Thoracic aorta (tissue), 2 donors: ENCODE data around the gene TRAK1. TPM values are rescaled to one million over a fixed set of nuclear protein-coding genes. Genes with fewer than 3 reads are reported as not detected.

Source experiments
- ATAC-seq: fragments of 150-250 bp; one replicate; pipeline ENCODE4 v1.8.0; 2017; ENCODE audit warnings: low read depth; ENCODE audit not compliant: insufficient number of reproducible peaks, low FRiP score
- DNase-seq: peaks from one replicate; pipeline ENCODE4 v3.0.0-alpha.2; 2020; ENCODE audit warnings: low spot score
- H3K27ac ChIP-seq, 2 donors: fragments of 200-600 bp; sonication (generic); 1 replicate in 1 of 2; 2 replicates in 1 of 2; pipeline ENCODE4 v1.5.1; 2016; ENCODE audit warnings: mild to moderate bottlenecking in 2 of 2, moderate library complexity in 2 of 2
- H3K27me3 ChIP-seq: fragments of 200-600 bp; sonication (generic); replicated peaks from 2 replicates; pipeline ENCODE4 v1.6.0; 2016; ENCODE audit warnings: mild to moderate bottlenecking; ENCODE audit not compliant: insufficient read depth
- H3K36me3 ChIP-seq: fragments of 200-600 bp; sonication (generic); one replicate; pipeline ENCODE4 v1.5.1; 2016
- H3K4me1 ChIP-seq, 2 donors: fragments of 200-600 bp; sonication (generic); 1 replicate in 1 of 2; 2 replicates in 1 of 2; pipeline versions ENCODE4 v1.5.1 to v1.6.0; 2016; ENCODE audit warnings: low read depth in 2 of 2, mild to moderate bottlenecking in 1 of 2; ENCODE audit not compliant: control insufficient read depth in 1 of 2
- H3K4me3 ChIP-seq: fragments of 200-600 bp; sonication (generic); 2 replicates; pipeline ENCODE4 v1.5.1; 2016; ENCODE audit warnings: mild to moderate bottlenecking
- H3K9me3 ChIP-seq: fragments of 200-600 bp; sonication (generic); 2 replicates; pipeline ENCODE4 v1.5.1; 2016
- total RNA-seq, 2 donors: library from RNA; depleted of rRNA; stranded (reverse); fragments of >200 nt; gene quantifications; one replicate each; pipeline versions ENCODE4 v1.1.0 to v1.2.3, GENCODE V29; 2016
- TF ChIP-seq, protein P1 (sequence below): fragments of 200-600 bp; sonication (generic); IDR thresholded peaks from one replicate; pipeline ENCODE4 v1.5.1; 2019; ENCODE audit warnings: antibody characterized with exemption

TRAK1 gene
- total RNA-seq, 2 donors from 2014 or later, result 35.1 to 36.0 TPM

DNA sequence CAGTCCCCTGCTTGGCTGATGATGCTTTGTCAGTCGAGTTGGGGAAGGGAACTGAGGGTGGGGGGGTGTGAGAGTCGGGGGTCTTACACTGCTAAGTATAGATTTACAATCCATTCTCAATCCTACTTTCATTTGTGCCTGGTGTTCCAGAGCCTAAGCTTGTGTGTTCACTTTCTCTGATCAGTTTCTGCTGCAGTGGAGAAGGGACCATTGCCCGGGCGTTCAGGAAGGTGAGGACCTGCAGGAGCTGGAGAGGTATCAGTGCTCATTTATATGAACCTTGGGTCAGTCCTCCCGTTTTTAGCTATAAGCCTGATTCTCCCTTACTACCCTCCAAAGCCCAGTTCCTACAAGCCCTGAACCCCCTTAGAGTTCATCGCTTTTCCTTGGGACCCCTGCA is 41.0 kb upstream of the TRAK1 start:
- no peak for ATAC-seq
- TF ChIP-seq, protein P1, sequence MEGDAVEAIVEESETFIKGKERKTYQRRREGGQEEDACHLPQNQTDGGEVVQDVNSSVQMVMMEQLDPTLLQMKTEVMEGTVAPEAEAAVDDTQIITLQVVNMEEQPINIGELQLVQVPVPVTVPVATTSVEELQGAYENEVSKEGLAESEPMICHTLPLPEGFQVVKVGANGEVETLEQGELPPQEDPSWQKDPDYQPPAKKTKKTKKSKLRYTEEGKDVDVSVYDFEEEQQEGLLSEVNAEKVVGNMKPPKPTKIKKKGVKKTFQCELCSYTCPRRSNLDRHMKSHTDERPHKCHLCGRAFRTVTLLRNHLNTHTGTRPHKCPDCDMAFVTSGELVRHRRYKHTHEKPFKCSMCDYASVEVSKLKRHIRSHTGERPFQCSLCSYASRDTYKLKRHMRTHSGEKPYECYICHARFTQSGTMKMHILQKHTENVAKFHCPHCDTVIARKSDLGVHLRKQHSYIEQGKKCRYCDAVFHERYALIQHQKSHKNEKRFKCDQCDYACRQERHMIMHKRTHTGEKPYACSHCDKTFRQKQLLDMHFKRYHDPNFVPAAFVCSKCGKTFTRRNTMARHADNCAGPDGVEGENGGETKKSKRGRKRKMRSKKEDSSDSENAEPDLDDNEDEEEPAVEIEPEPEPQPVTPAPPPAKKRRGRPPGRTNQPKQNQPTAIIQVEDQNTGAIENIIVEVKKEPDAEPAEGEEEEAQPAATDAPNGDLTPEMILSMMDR, result no peak
- H3K36me3 ChIP-seq, result no peaks in the 10 kb centered on the region
- no peaks in the 10 kb centered on the region for H3K9me3 ChIP-seq
- no peaks in the 10 kb centered on the region for H3K27me3 ChIP-seq
- DNase-seq, result no peak
- H3K4me3 ChIP-seq, result no peak overlapping the region
- H3K4me1 ChIP-seq, result peaks cover 22 to 46% of the 10 kb centered on the region in 2 donors
- H3K27ac ChIP-seq, result no peak overlapping the region

DNA sequence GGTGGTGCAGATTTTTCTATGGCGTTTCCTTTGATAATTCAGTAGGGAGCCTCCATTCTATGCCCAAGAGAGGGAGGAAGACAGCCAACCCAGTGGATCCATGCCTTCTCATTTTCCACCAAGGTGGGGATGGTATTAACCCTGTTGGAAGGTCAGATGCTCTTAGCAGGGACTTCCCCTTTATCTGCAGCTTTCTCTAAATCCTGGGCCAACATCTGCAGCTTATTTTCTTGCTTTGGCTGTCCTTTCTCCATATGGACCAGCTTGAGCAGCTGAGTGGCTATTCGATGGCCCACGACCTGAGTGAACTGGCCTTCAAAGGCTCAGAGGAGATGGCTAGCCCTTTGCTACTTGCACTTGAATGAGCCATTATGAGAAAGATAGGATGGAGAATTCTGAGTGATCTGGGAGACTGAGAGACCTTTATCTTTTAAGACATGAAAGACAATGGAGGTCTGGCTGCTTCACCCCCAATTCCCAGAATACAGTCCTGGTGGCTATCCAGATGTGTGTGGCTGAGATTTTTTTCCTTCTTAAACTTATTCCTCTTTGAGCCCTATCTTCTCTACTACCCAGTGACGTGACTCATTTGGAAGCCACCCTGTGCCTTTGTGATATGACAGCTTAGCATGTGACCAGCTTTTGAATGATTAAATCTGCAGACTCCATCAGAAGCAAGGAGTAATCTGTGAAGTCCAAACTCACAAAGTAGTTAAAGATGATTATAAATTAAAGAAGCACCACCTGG is 39.6 kb upstream of the TRAK1 start:
- Histone ChIP-seq H3K9me3 (no peaks in the 10 kb centered on the region), H3K4me3 (no peak overlapping the region), H3K27ac (peak overlapping the region; percentile 44 to 88), H3K36me3 (no peaks in the 10 kb centered on the region), H3K27me3 (no peaks in the 10 kb centered on the region), H3K4me1 (peaks cover 16 to 34% of the 10 kb centered on the region in 2 donors)
- ATAC-seq (no peak), DNase-seq (no peak)
- TF ChIP-seq, protein P1, result no peak

DNA sequence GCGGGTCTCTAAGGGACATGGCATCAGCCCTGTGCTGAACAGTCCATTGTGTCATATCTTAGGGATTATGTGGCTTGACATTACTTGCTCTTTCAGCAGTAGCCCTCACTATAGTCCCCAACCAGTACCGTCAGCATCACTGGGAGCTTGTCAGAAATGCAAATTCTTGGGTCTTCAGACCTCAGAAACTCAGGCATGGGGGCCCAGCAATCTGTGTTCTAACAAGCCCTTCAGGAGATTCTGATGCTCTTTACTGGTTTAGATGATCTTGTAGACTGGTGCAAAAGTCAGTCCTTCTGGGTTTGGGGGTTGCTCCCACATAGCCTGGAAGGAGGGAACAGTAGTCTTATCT is 39.0 kb upstream of the TRAK1 start:
- ATAC-seq, result no peak
- H3K4me1 ChIP-seq, result peaks cover 16 to 34% of the 10 kb centered on the region in 2 donors

DNA sequence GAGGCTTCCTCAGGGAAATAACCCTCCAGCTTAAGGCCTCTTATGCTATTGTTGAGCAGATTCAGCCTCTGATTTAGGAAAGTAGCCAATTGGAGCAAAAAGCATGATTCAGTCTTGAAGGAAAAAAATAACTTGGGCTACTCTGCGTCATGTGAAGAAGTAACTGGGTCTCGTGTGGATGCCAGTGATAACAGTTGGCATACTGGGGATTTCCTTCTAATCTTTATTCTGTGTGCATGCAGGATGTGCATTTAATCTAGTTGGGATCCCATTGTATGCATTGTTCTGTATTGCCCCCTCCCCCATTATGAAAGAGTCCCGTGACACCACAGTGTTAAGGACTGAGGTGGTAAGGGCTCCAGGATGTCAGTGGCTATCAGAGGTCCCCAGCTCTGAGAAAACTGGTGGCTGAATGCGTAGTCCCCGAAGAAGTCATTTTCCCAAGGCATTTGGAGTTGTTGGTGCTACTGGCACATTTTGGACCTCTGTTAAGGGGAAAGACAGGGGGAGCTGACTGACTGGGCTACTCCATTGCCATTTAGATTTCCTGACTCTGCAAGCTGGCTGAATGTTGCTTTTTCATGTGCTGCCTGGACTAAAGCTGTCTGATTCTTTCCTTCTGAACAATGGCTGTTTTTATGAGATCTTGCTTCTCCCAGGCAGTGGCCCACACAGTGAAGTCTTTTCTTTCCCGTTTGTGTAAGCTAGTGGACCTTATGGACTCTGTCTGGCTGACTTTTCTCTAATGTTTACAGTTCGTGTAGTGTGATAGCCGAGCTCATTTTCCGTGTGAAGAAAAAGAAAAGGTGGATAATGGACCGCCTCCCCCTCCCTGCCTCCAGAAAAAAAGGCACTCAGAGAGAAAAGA is 38.4 kb upstream of the TRAK1 start:
- DNase-seq, result no peak
- peak overlapping the region; percentile 50 for H3K4me3 ChIP-seq
- TF ChIP-seq, protein P1, result no peak
- H3K4me1 ChIP-seq, result peaks cover 16 to 34% of the 10 kb centered on the region in 2 donors
- H3K27ac ChIP-seq, result peak overlapping the region; percentile 44 to 88
- no peaks in the 10 kb centered on the region for H3K9me3 ChIP-seq
- peak; percentile 79 for ATAC-seq
- H3K36me3 ChIP-seq, result no peaks in the 10 kb centered on the region
- no peaks in the 10 kb centered on the region for H3K27me3 ChIP-seq

More for the DNA sequence above, 39.0 kb upstream of the TRAK1 start:
- Histone ChIP-seq H3K27ac (peak overlapping the region; percentile 44 to 88), H3K9me3 (no peaks in the 10 kb centered on the region), H3K36me3 (no peaks in the 10 kb centered on the region), H3K27me3 (no peaks in the 10 kb centered on the region), H3K4me3 (peak overlapping the region; percentile 4)
- DNase-seq, result no peak
- TF ChIP-seq, protein P1, result no peak

DNA sequence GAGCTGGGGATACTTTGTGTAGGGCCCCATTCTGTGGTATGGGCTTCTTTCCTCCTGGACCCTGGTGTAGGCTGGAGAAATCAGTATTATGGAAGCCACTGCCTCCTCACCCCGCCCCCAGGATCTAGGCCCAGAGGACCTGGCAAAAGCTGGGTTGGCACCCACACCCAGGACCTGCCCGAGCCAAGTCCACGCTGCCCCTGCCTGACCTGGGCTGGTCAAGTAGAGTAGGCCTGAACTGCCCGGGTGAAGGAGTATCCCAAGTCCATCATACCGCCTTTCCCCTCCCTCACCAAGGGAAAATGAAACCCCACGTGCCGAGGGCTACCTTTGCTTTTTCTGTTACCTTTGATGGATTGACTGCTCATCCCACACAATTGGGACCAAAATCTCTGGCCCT is 37.7 kb upstream of the TRAK1 start:
- Histone ChIP-seq H3K4me1 (peaks cover 16 to 34% of the 10 kb centered on the region in 2 donors), H3K9me3 (no peaks in the 10 kb centered on the region), H3K27ac (peak overlapping the region; percentile 27 to 88), H3K4me3 (peak overlapping the region; percentile 50), H3K27me3 (no peaks in the 10 kb centered on the region), H3K36me3 (no peaks in the 10 kb centered on the region)
- DNase-seq (no peak), ATAC-seq (no peak)
- TF ChIP-seq, protein P1, result no peak
